ENCODE results near the gene AGRP.

Gene AGRP

GRCh38 chr16:67443265-67443664, 40.1 kb downstream of the AGRP start:
- H3K27me3 ChIP-seq (ENCODE audit: insufficient read depth, low read length): no peaks in the 10 kb centered on the region
- no peak overlapping the region for H2AFZ ChIP-seq (ENCODE audit: low read depth, low read length)
- no peak overlapping the region for H3K4me3 ChIP-seq (ENCODE audit: low read length)
- H3K9me3 ChIP-seq (ENCODE audit: low read length): no peaks in the 10 kb centered on the region
- H3K36me3 ChIP-seq (ENCODE audit: insufficient read depth, low read length): peaks cover 31% of the 10 kb centered on the region
- H3K4me1 ChIP-seq (ENCODE audit: insufficient read depth, low read length): no peaks in the 10 kb centered on the region

GRCh38 chr16:67442581-67443255, 40.6 kb downstream of the AGRP start:
- Histone ChIP-seq H3K4me3 (ENCODE audit: low read length) (no peak overlapping the region), H3K9me3 (ENCODE audit: low read length) (no peaks in the 10 kb centered on the region), H3K27me3 (ENCODE audit: insufficient read depth, low read length) (no peaks in the 10 kb centered on the region), H3K4me1 (ENCODE audit: insufficient read depth, low read length) (no peaks in the 10 kb centered on the region), H2AFZ (ENCODE audit: low read depth, low read length) (no peak overlapping the region), H3K36me3 (ENCODE audit: insufficient read depth, low read length) (peaks cover 35% of the 10 kb centered on the region)

- no peak overlapping the region for H2AFZ ChIP-seq (ENCODE audit: low read depth, low read length)
- peaks cover 41% of the 10 kb centered on the region for H3K36me3 ChIP-seq (ENCODE audit: insufficient read depth, low read length)
- H3K9me3 ChIP-seq (ENCODE audit: low read length): no peaks in the 10 kb centered on the region
- H3K27me3 ChIP-seq (ENCODE audit: insufficient read depth, low read length): no peaks in the 10 kb centered on the region
- no peaks in the 10 kb centered on the region for H3K4me1 ChIP-seq (ENCODE audit: insufficient read depth, low read length)
- H3K4me3 ChIP-seq (ENCODE audit: low read length): no peak overlapping the region
Measured at GRCh38 chr16:67441907-67442306, 41.4 kb downstream of the AGRP start.

GRCh38 chr16:67441271-67441753, 42.0 kb downstream of the AGRP start:
- H2AFZ ChIP-seq (ENCODE audit: low read depth, low read length): no peak overlapping the region
- H3K27me3 ChIP-seq (ENCODE audit: insufficient read depth, low read length): no peaks in the 10 kb centered on the region
- no peaks in the 10 kb centered on the region for H3K4me1 ChIP-seq (ENCODE audit: insufficient read depth, low read length)
- no peaks in the 10 kb centered on the region for H3K9me3 ChIP-seq (ENCODE audit: low read length)
- no peak overlapping the region for H3K4me3 ChIP-seq (ENCODE audit: low read length)
- peaks cover 39% of the 10 kb centered on the region for H3K36me3 ChIP-seq (ENCODE audit: insufficient read depth, low read length)

- no peaks in the 10 kb centered on the region for H3K9me3 ChIP-seq (ENCODE audit: low read length)
- H2AFZ ChIP-seq (ENCODE audit: low read depth, low read length): no peak overlapping the region
- no peak overlapping the region for H3K4me3 ChIP-seq (ENCODE audit: low read length)
- no peaks in the 10 kb centered on the region for H3K4me1 ChIP-seq (ENCODE audit: insufficient read depth, low read length)
- H3K36me3 ChIP-seq (ENCODE audit: insufficient read depth, low read length): peaks cover 34% of the 10 kb centered on the region
- no peaks in the 10 kb centered on the region for H3K27me3 ChIP-seq (ENCODE audit: insufficient read depth, low read length)
Measured at GRCh38 chr16:67438824-67439393, 44.4 kb downstream of the AGRP start.

- no peak overlapping the region for H3K4me3 ChIP-seq (ENCODE audit: low read length)
- peaks cover 31% of the 10 kb centered on the region for H3K36me3 ChIP-seq (ENCODE audit: insufficient read depth, low read length)
- no peak overlapping the region for H2AFZ ChIP-seq (ENCODE audit: low read depth, low read length)
- H3K4me1 ChIP-seq (ENCODE audit: insufficient read depth, low read length): no peaks in the 10 kb centered on the region
- no peaks in the 10 kb centered on the region for H3K27me3 ChIP-seq (ENCODE audit: insufficient read depth, low read length)
- no peaks in the 10 kb centered on the region for H3K9me3 ChIP-seq (ENCODE audit: low read length)
Measured at GRCh38 chr16:67438098-67438791, 45.1 kb downstream of the AGRP start.

- Histone ChIP-seq H2AFZ (ENCODE audit: low read depth, low read length) (no peak overlapping the region), H3K27me3 (ENCODE audit: insufficient read depth, low read length) (no peaks in the 10 kb centered on the region), H3K9me3 (ENCODE audit: low read length) (no peaks in the 10 kb centered on the region), H3K36me3 (ENCODE audit: insufficient read depth, low read length) (peaks cover 27% of the 10 kb centered on the region), H3K4me3 (ENCODE audit: low read length) (no peak overlapping the region), H3K4me1 (ENCODE audit: insufficient read depth, low read length) (peaks cover 3% of the 10 kb centered on the region)
Measured at GRCh38 chr16:67437513-67437912, 45.8 kb downstream of the AGRP start.

- Histone ChIP-seq H3K36me3 (ENCODE audit: insufficient read depth, low read length) (peaks cover 22% of the 10 kb centered on the region), H2AFZ (ENCODE audit: low read depth, low read length) (no peak overlapping the region), H3K9me3 (ENCODE audit: low read length) (no peaks in the 10 kb centered on the region), H3K4me1 (ENCODE audit: insufficient read depth, low read length) (peaks cover 10% of the 10 kb centered on the region), H3K4me3 (ENCODE audit: low read length) (no peak overlapping the region), H3K27me3 (ENCODE audit: insufficient read depth, low read length) (no peaks in the 10 kb centered on the region)
Measured at GRCh38 chr16:67436640-67437193, 46.6 kb downstream of the AGRP start.

GRCh38 chr16:67435758-67436164, 47.6 kb downstream of the AGRP start:
- Histone ChIP-seq H3K9me3 (ENCODE audit: low read length) (no peaks in the 10 kb centered on the region), H3K27me3 (ENCODE audit: insufficient read depth, low read length) (no peaks in the 10 kb centered on the region), H3K4me1 (ENCODE audit: insufficient read depth, low read length) (peaks cover 13% of the 10 kb centered on the region), H2AFZ (ENCODE audit: low read depth, low read length) (no peak overlapping the region), H3K36me3 (ENCODE audit: insufficient read depth, low read length) (peaks cover 22% of the 10 kb centered on the region), H3K4me3 (ENCODE audit: low read length) (no peak overlapping the region)

GRCh38 chr16:67433131-67433719, 50.1 kb downstream of the AGRP start:
- Histone ChIP-seq H3K4me3 (ENCODE audit: low read length) (no peak overlapping the region), H2AFZ (ENCODE audit: low read depth, low read length) (no peak overlapping the region), H3K4me1 (ENCODE audit: insufficient read depth, low read length) (peaks cover 13% of the 10 kb centered on the region), H3K27me3 (ENCODE audit: insufficient read depth, low read length) (peaks cover 24% of the 10 kb centered on the region), H3K36me3 (ENCODE audit: insufficient read depth, low read length) (peaks cover 10% of the 10 kb centered on the region), H3K9me3 (ENCODE audit: low read length) (no peaks in the 10 kb centered on the region)

All from neuron (in vitro differentiated cells).